ENCODE measurements around the gene GLIS1.

GRCh38 chr1:53543778-53544695 is 194.9 kb downstream of the GLIS1 start:
- TF ChIP-seq CTCF (IDR thresholded peaks at IDR 0.05 in 4 of 5, conservative IDR thresholded peaks at IDR 0.05 in 1 of 5): no peak
- no peak for TF ChIP-seq POLR2A (IDR thresholded peaks at IDR 0.05)
